IPS-NIHi11 (cell line): ENCODE measurements around the gene CLPX.
"Not testable (repeated sequence)": the region's sequence is repeated elsewhere in the genome, so short reads cannot be mapped to it uniquely, and the experiment has no call there.

Experiments
- DNase-seq: peaks from one replicate; pipeline ENCODE4 v3.0.0; 2012; ENCODE audit warnings: mixed read lengths, low spot score

Gene CLPX

GRCh38 chr15:65206750-65207149, 21.6 kb upstream of the CLPX start:
- peak; percentile 2 for DNase-seq

- peak; percentile 7 for DNase-seq
Measured at GRCh38 chr15:65204931-65205660, 20.0 kb upstream of the CLPX start.

- DNase-seq: peak; percentile 33
Measured at GRCh38 chr15:65204236-65204930, 19.2 kb upstream of the CLPX start.

- peak; percentile 2 for DNase-seq
Measured at GRCh38 chr15:65201918-65202317, 16.8 kb upstream of the CLPX start.

- DNase-seq: no peak
Measured at GRCh38 chr15:65198571-65198970, 13.4 kb upstream of the CLPX start.

- DNase-seq: peak; percentile 2
Measured at GRCh38 chr15:65197337-65197645, 12.1 kb upstream of the CLPX start.

GRCh38 chr15:65196637-65197336, 11.6 kb upstream of the CLPX start:
- DNase-seq: peak; percentile 59

GRCh38 chr15:65195548-65195923, 10.4 kb upstream of the CLPX start:
- peak; percentile 2 for DNase-seq

- peak; percentile 28 for DNase-seq
Measured at GRCh38 chr15:65194826-65195547, 9.8 kb upstream of the CLPX start.

- DNase-seq: peak; percentile 49
Measured at GRCh38 chr15:65192016-65192415, 6.9 kb upstream of the CLPX start.

GRCh38 chr15:65189102-65189740, 4.1 kb upstream of the CLPX start:
- DNase-seq: peak; percentile 67

GRCh38 chr15:65188472-65188871, 3.3 kb upstream of the CLPX start:
- not testable (repeated sequence) for DNase-seq

GRCh38 chr15:65184305-65184867, 756 bp downstream of the CLPX start:
- DNase-seq: peak; percentile 78

- no peak for DNase-seq
Measured at GRCh38 chr15:65183865-65184159, 1.3 kb downstream of the CLPX start.

GRCh38 chr15:65182538-65182937, 2.6 kb downstream of the CLPX start:
- DNase-seq: no peak

GRCh38 chr15:65181582-65182353, 3.4 kb downstream of the CLPX start:
- DNase-seq: not testable (repeated sequence)

GRCh38 chr15:65180167-65180566, 5.0 kb downstream of the CLPX start:
- no peak for DNase-seq

- DNase-seq: no peak
Measured at GRCh38 chr15:65177901-65178300, 7.2 kb downstream of the CLPX start.

- DNase-seq: no peak
Measured at GRCh38 chr15:65176056-65176455, 9.1 kb downstream of the CLPX start.

- DNase-seq: no peak
Measured at GRCh38 chr15:65175511-65175910, 9.6 kb downstream of the CLPX start.

GRCh38 chr15:65174509-65174908, 10.6 kb downstream of the CLPX start:
- no peak for DNase-seq
